GM06990 (cell line): ENCODE data around the gene NHS.
A peak's percentile ranks its signal among the peaks of the same experiment; 100 is the strongest.

Experiments used
- DNase-seq: peaks from one replicate; pipeline ENCODE4 v3.0.0-alpha.2; 2011; ENCODE audit not compliant: insufficient read length; ENCODE audit errors: extremely low read depth
- H3K27me3 ChIP-seq: replicated peaks from 2 replicates; pipeline ENCODE4 v1.6.0; 2011; ENCODE audit warnings: low read length; ENCODE audit not compliant: control insufficient read depth, insufficient read depth
- H3K36me3 ChIP-seq: 2 replicates; pipeline ENCODE4 v1.5.1; 2011; ENCODE audit warnings: low read length; ENCODE audit not compliant: control insufficient read depth, insufficient read depth
- H3K4me3 ChIP-seq: replicated peaks from 2 replicates; pipeline ENCODE4 v1.5.1; 2011; ENCODE audit warnings: low read depth, mild to moderate bottlenecking, control low read depth, low read length
- CTCF ChIP-seq: IDR thresholded peaks from 2 replicates; pipeline ENCODE4 v1.5.1; 2011; ENCODE audit warnings: low read length, control low read depth, mild to moderate bottlenecking, inconsistent platforms; ENCODE audit not compliant: insufficient read depth, poor library complexity, severe bottlenecking

Gene NHS

DNA sequence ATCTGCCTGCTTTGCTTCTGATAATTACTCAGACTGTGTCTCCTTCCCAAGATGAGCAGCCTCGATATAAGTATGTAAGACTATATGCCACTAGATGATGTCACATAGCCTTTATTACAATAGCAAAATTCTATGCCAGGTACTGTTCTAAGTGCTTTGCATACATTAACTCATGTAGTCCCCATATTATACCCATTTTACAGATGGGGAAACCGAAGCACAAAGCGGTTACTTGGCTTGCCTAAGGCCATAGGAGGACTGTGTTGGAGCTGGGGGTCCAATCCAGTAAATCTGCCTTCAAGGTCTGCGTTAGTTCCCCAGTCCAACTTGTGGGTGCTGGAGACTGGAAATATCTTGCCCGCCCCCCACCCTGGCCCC lies 361.5 kb downstream of the NHS start:
- H3K36me3 ChIP-seq, result no peaks in the 10 kb centered on the region
- DNase-seq, result no peak
- TF ChIP-seq CTCF, result no peak
- H3K4me3 ChIP-seq, result no peak overlapping the region
- H3K27me3 ChIP-seq, result no peaks in the 10 kb centered on the region

GRCh38 chrX:17736856-17737709 lies 362.1 kb downstream of the NHS start, which contains the start of gene SCML1:
Gene SCML1, plus strand, starts transcription at chrX:17737493. Its CDS starts 6,694 bp downstream, at chrX:17744187.
- no peak for TF ChIP-seq CTCF
- DNase-seq, result peak; percentile 82
- H3K36me3 ChIP-seq, result no peaks in the 10 kb centered on the region
- no peak within 1 kb of the TSS for H3K4me3 ChIP-seq
- H3K27me3 ChIP-seq, result no peaks in the 10 kb centered on the region

DNA sequence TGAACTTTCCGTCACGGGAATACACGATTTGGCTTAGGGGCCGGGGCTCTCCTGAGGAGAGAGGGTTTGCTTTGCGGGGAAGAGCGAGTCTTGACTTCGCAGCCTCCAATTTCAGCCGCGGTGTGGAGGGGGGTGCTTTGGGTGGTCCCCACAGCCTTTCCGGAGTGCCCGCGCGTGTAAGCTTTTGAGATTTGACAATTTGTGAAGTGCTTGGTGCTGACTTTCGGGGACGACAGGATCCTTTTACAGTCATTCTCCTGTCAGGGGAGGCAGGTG lies 362.6 kb downstream of the NHS start:
- no peak for DNase-seq
- Histone ChIP-seq H3K4me3 (no peak overlapping the region), H3K36me3 (no peaks in the 10 kb centered on the region), H3K27me3 (no peaks in the 10 kb centered on the region)
- TF ChIP-seq CTCF, result no peak

DNA sequence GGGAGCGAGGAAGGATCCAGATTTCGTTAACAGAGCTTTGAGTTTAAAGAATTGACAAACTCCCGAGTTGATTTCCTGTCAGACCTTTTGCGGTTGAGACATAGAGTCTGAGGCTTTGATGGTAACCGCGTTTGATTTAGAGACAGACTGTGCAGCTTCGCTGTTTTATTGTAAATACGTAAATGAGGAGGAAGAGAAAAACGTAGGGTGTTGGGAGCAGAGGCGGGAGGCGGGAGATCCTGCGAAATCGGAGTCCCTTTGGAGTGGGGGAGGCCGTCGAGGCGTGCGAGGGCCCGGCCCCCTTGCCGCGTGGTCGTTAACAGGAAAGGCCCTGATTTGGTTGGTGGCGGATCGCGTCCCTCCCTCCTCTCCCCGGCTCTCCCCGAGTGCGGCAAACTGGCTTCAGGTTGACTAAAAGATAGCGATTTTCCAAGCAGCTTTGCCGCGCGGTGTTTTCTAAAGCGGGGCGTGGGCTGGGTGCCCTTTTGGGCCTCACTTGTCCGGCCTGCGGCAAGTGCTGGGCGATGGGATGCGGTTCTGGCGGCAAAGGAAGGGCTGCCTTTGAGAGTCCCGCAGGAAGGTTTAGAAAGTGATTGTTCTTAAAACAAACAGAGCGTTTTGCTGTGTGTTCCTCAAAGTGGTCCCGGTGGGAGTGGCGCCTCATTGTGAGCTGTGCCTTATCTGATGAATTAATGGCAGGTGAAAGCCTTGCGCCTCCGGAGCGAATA lies 363.1 kb downstream of the NHS start:
- Histone ChIP-seq H3K27me3 (no peaks in the 10 kb centered on the region), H3K36me3 (no peaks in the 10 kb centered on the region), H3K4me3 (no peak overlapping the region)
- no peak for TF ChIP-seq CTCF
- DNase-seq, result peak; percentile 37

DNA sequence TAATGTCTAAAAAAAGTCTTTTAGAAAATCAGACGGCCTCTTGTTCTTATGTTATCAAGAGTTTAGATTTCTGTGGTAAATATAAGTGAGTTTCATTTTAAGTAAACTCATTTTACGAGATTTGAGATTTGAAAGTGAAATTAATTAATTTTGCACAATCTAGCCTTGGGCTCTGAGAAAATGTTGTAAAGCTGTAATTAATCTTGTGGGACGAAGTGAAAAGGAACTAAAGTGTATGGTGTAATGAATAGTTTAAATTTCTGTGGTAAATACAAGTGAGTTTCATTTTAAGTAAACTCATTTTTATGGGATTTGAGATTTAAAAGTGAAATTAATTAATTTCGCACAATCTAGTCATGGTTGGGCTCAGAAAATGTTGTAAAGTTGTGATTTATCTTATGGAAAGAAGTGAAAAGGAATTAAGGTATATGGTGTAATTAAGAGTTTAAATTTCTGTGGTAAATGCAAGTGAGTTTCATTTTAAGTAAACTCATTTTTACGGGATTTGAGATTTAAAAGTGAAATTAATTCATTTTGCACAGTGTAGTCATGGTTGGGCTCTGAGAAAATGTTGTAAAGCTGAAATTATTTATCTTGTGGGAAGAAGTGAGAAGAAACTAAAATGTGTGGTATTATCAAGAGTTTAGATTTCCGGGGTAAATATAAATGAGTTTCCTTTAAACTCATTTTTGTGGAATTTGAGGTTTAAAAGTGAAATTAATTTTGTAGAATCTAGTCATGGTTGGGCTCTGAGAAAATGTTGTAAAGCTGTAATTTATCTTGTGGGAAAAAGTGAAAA lies 363.9 kb downstream of the NHS start:
- Histone ChIP-seq H3K27me3 (no peaks in the 10 kb centered on the region), H3K4me3 (no peak overlapping the region), H3K36me3 (no peaks in the 10 kb centered on the region)
- peak; percentile 42 for DNase-seq
- no peak for TF ChIP-seq CTCF
